ENCODE data around the gene ITPR2. TPM values are rescaled to one million over a fixed set of nuclear protein-coding genes. Genes with fewer than 3 reads are reported as not detected.
"Not testable (repeated sequence)": the region's sequence is repeated elsewhere in the genome, so short reads cannot be mapped to it uniquely, and the experiment has no call there.

ITPR2 gene
- total RNA-seq (2014; rRNA removed): 3.3 and 6.9 TPM in 2 replicates
- polyA plus RNA-seq (2012): 1.5 TPM

DNA sequence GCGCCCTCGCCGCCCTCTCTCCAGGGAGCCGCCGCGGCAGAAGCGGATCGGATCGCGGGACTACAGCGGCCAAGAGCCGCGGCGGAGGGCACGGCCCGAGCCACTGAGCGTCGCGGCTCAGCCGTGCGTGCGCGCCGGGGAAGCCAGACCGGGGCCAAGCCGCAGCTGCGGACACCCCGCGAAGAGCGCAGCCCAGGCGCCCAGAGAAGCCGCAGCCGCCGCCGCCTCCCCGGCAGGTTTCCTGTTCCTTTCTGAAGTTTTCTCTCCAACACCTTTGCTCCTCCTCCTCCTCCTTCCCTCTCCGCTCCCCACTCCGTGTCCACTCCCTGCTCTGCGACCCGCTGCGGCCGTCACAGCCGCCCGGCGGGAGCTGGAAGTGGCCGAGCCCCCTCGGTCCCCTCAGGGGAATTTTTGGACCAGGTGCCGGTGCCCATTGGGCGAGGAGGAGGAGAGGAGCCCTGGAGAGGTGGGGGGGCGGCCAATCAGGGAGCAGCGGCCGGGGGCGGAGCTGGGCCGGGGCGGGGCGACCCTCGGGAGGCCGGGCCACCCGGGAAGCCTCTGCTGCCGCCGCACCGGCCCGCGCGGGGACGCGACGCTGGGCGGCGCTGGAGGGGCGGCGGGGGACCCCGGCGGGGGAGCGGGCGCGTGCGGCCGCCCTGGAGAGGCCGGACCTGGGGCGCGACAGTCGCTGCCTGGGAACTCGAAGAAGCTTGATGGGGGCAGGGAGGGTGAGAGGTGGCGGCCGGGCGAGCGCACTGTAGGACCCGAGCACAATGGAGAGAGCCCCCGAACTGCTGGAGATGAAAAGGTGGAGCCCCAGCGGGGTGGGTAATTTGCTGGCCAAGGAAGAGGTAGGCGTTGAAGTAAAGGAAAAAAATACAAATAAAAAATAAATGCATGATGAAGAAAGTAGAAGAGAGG lies at the start of gene ITPR2:
Gene ITPR2 (minus strand): TSS at position 373 of the 921 bp plus-strand sequence. CDS start 413 bp downstream, outside the sequence.
- DNase-seq (ENCODE audit: low read depth): peak; percentile 88

DNA sequence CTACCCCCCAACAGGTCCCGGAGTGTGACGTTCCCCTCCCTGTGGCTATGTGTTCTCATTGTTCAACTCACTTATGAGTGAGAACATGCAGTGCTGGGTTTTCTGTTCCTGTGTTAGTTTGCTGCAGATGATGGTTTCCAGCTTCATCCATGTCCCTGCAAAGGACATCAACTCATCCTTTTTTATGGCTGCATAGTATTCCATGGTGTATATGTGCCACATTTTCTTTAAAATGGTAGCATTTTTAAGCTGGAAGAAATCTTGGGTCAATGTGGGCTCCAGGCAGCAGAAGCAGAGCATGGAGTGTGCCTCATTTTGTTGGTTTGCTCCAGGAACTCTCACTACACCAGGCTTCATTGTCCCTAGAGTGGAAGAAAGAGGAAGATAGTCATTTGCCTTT lies 47.6 kb upstream of the ITPR2 start:
- DNase-seq (ENCODE audit: low read depth): no peak

DNA sequence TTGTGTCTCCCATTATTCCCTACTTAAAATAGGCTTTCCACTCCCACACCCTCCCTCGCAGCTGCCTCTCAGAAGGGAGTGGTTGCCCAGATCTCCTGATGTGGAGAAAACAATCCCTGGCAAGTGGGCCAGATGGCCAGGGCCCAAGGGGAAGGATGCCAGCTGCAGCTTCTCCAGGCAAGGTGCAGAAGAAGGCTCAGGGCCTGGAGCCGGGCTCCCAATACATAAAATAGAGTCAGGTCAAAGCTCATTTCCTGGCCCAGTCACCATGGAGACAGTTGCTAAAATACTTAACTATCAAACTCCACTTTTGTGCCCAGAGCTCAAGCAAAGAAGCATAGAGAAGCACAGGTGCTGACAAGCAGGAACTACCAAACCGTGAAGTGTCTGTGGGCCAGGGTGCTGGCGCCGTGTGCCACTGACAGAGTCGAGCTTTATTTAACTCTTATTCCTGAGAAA lies 45.7 kb upstream of the ITPR2 start:
- peak; percentile 32 for DNase-seq (ENCODE audit: low read depth)

DNA sequence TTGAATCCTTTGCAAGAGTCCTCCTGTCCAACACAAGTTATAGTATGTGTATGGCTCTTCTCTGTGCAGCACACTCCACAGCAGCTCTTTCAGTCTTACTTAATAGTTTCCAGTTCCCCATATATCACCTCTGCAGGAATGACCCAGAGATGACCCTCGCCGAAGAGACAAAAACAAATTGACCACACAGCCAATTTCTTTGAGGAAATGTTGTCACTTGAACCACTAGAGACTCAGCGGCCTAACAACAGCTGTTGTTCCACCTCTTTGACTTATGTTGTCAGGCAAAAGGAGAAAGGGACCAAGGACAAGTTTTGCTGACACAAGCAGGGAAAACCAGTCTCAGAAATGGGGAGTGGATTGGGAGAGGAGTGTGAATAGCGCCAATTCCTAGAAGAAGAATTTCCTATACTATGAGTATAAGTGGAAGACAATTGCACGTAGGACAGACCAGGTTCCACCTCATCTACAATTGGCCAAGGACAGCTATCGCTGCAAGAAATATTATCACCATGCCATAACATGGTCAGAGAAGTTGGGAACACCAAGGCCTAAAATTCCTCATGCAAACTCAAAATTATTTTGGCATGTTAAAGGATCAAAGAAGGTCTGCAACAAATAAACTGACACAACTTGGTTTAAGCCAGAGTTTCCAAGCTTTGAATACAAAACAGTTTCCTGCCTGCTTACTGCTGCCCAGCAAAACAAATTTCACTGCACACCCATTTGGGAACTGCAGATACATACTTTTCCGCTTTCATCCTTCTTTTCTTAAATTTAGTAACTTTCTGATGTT lies 41.7 kb upstream of the ITPR2 start:
- peak; percentile 8 for DNase-seq (ENCODE audit: low read depth)

DNA sequence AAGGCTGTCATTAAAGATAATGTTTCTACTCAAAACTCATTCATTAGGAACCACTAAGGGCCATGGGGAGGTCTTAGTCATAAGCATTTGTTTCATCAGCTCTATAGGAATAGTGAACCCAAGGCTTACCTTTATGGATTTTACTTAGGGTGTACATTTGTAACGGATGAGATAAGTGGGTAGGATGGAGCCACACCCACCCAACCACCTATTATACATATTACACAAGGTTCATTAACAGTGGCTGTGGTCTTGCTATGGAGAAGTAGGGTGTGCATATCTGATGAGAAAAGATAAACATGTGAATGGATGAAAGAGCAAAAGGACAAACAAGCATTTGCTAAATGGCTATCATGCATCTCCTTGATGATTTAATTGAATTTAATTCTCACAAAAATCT lies 39.6 kb upstream of the ITPR2 start:
- DNase-seq (ENCODE audit: low read depth): no peak

DNA sequence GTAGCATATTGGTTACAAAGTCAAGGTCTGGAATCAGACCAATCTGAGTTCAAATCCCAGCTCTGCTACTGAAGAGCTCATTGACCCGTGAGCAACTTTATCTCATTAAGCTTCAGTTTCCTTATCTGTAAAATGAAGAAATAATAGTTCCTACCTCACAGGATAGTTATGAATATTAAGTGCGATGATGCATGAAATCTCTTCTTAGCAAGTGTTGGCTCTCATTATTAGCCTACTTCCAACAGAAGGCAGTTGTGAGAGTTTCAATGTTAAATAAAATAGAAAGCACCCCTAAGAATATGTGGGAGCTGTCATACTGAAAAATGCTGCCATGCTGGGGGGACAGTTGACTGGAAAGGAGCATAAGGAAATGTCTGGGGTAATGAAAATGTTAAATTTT lies 39.0 kb upstream of the ITPR2 start:
- DNase-seq (ENCODE audit: low read depth): no peak

DNA sequence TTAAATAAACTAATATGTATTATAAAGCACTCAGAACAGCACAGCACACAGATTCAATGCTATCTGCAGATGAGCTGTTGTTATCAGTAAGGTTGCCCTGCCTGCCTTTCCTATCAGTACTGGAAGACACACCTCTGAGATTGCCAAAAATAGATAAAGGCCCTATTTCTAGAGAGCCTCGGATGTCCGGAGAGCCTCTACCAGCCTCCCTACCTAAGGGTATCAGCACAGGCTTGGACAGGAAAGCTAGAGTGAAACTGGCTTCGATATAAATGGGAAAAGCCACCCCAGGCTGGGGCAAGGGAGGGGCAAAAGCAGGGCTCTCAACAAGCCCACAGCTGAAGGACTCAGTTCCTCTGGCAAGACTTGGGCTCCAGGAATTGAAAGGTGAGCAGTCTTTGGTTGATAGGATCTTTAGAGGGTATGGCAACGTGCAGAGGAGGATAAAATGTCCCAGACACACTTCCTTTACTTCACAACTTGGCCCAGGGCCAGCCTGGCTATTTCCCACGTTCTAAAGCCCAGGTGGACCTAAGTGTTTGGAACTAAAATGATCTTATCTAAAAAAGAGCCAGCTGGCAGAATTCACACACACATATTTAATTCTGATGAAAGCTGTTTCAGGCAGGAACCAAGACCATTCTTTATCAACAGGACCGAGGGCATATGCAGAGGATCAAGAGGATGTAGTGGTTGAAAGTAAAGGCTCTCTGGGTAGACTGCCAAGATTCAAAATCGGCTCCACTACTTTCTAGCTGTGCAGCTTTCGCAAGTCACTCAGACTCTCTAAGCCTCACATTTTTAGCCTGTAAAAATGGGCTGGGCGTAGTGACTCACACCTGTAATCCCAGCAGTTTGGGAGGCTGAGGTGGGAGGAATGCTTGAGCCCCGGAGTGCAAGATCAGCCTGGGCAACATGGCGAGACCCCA lies 37.8 kb upstream of the ITPR2 start:
- peak; percentile 14 for DNase-seq (ENCODE audit: low read depth)

DNA sequence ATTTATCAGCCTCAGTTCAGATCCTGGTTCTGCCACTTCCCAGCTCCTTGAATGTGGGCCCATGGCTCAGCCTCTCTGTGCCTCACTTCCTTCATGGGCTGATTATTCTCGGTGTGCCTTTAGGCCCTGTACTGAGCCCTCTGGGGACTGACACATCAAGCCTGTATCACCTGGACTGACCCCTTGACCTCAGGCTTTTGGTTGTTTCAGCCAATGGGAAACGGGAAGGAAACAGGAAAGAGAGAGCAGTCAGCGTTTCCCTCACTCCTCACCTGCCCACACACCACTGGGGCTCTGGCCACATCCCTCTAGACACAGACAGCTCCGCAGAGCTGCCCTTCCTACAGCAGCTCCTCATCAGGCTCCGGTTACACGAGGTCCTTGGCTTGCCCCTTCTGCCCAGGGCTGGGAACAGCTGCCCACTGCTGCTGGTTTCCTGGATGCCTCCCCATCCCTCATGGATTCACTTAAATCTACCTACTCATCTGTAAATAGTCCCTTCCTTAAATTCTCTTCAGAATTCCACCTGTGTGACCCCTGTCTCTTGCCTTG lies 37.0 kb upstream of the ITPR2 start:
- DNase-seq (ENCODE audit: low read depth): no peak

DNA sequence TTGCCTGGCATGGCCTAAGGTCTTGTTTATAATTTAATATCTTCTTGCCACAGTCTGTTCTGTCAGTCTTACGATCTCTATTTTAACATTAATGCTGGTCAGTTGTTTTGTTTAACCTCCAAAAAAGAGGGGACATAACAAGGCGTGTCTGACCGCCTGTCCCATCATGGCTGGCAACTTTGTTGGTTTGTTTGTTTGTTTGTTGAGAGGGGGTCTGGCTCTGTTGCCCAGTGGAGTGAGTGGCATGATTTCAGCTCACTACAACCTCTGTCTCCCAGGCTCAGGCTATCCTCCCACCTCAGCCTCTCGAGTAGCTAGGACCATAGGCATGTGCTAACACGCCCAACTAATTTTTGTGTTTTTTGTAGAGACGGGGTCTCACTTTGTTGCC lies 36.1 kb upstream of the ITPR2 start:
- DNase-seq (ENCODE audit: low read depth): no peak

DNA sequence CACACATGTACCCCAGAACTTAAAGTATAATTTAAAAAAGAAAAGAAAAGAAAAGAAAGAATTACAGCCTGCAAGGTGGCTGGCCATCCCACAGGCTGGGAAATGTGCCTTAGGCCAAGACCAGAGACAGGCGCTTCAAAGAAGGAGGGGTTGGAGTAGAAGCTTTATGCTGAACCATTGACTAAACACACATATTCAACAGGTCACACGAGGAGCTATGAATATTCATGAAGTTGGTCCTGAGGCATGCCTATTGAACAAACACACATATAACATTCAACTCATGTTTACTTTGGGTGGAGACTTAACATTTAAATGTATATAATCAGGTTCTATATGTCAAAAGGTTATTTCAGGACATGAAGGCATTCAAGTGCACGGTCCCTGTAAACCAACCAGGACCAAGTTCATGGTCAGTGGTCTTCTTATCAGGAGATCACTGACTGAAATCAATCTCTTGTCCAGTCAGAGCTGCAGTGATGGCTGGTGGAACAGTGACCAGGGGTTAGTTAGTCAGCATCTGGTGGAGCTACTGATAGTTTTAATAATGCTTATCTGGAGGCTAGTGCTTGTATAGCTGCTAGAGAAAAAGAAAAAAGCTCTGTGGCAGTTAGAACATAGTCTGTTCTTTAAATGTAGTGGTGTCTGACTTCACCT lies 35.6 kb upstream of the ITPR2 start:
- DNase-seq (ENCODE audit: low read depth): no peak

DNA sequence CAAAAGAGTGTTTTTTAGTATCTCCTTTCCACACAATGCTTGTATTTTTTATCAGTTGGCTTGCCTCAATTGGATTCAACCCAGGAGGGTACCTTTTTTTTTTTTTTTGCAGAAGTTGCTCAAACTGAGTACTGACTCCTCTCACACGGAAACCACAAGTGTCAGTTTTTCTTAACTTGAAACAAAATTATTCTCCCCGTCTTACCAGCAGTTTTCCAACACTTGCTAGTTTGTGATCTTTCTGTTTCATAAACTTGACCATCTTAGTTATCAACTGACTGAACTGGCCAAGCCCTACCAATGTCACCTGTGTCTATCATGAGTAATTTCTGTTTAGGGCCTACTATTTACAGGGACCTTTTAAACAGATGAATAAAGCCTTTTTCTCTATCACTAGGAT lies 34.1 kb upstream of the ITPR2 start:
- DNase-seq (ENCODE audit: low read depth): no peak

DNA sequence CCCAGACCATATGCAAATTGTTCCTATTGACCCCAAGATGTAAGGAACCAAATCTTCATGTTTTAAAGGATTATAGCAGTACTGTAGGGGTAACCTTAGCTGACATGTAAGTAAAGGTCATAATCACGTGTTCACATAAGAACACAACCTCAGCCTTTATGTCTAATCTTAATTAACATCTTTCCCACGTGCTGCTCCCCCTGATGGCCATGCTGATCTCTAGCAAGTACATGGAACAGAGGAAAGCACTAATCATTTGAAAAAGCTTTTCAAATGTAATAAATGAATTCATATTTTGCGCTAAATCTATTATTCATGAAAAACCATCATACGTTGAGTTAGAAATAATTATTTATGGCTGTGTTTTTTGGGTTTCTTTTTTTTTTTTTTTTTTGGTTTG lies 30.5 kb upstream of the ITPR2 start:
- no peak for DNase-seq (ENCODE audit: low read depth)

DNA sequence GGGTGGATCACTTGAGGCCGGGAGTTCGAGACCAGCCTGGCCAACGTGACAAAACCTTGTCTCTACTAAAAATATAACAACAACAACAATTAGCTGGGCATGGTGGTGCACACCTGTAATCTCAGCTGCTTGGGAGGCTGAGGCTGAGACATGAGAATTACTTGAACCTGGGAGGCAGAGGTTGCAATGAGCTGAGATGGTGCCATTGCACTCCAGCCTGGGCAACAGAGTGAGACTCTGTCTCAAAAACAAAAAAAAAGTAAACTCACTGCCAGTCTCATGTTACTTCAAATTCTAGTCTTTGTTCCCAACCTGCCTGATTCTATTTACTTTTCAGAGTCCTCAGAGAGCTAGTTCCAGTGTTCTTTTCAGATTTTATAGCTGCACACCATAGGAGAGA lies 29.8 kb upstream of the ITPR2 start:
- not testable (repeated sequence) for DNase-seq (ENCODE audit: low read depth)

DNA sequence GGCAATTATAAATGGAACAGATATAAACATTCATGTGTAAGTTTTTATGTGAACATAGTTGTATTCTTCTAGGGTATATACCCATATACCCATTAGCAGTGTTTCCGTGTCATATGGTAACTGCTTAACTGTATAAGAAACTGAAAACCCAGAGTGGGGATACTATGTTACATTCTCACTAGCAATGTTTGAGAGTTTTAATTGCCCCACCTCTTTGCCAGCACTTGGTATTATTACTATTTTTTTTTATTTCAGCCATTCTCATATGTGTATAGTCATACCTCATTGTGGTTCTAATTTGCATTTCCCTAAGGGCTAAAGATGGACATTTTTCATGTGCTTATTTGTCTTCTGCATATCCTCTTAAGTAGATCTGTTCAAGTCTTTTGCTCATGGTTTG lies 28.7 kb upstream of the ITPR2 start:
- DNase-seq (ENCODE audit: low read depth): no peak

DNA sequence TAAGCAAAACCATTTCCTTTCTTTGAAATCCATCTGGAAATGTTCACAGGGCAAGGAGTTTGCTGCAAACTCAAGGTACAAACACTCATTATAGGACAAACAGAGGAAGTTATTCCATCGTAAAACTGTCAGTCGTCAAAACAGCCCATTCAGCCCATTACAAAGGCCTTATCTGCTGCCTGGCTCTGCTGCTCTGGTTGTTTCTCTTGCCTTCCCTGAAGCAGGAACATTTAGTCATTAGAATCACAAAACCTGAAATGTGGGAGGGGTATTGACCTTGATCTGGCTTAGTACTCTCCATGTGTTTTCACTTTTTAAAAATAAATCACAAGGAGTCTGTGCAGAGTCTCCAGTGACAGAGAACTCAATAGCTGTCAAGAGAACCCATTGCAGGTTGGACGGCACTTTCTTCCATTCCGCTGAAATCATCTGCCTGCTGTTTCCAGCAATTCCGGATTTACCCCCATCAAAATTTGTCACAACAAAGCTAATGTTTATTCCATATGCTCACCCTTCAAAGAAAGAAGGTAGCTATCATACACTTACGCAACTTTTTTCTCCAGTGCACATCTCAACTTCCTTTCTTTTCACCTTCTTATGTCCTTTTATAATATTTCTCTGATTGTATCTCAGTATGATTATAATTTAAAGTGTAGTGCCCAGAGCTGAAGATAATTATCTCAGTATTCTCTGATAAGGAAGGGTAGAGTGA lies 24.6 kb upstream of the ITPR2 start:
- DNase-seq (ENCODE audit: low read depth): no peak

DNA sequence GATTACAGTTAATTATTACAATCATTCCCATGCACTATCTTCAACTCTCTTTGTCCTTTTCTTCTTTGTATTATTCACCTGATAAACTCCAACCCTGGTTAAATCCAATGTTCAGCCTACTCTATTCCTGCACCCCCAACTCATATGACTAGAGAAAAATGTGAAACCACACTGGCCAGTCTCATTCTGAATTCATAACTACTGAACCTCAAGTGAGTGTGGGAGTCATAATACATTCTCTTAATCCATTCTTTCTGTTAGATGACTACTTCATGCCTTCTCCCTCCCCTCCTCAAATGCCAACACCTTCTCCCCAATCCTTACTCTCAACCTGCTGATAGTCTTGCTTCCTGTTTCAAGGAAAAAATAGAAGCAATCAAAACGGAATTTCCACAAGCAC lies 22.3 kb upstream of the ITPR2 start:
- DNase-seq (ENCODE audit: low read depth): no peak

DNA sequence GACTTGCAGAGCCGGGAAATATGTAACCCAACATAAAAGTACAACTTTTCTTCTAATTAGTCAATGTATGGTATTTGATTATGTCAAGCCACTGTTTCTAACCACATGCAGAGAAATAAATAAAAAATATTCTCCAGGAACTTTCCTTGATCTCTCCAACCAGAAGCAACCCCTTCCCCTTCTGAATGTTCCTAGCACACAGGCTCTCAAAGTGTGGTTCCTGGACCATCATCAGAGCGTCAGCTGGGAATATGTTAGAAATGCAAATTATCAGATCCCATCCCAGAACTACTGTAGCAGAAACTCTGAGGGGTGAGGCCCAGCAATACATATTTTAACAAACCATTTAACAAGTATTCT lies 21.0 kb upstream of the ITPR2 start:
- no peak for DNase-seq (ENCODE audit: low read depth)

DNA sequence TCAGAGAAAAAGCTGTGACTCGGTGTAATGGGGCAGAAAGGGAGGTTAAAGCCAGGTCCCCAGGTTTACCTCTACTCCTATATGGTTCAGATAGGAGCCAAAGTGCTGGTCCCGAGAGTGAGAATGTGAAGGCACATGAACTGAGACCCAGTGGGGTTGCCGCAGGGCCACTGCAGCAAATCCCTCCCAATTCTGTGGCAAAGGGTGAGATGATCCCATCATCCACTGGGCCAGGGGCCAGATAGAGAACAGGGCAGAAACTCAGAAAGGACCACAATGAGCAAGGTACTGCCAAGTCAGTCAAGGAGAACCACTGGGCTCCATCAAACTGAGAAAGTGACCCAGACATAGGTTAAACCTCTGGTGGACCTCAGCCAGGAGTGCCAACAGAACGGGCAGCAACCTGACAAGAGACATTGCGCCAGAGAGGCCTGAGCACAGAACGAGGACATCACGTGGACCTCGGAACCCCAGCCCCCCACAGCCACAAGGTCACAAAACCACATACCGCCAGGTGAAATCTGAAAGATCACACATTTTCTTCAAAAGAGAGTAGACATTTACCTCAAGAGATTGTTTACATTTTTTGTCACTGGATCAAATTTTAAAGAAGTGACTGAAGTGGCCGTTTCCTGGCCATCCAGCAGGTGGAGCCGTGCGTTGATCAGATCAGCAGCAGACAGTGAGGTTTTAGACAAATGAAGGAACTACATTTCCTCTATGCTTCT lies 20.5 kb upstream of the ITPR2 start:
- DNase-seq (ENCODE audit: low read depth): peak; percentile 34
